Colonic mucosa (tissue), 4 donors: ENCODE results near the gene SELENOS. TPM values are rescaled to one million over a fixed set of nuclear protein-coding genes. Genes with fewer than 3 reads are reported as not detected.

Experiments
- DNase-seq: peaks from one replicate; pipeline ENCODE4 v3.0.0-alpha.2; 2020
- H3K27ac ChIP-seq: fragments of 200-600 bp; one replicate; pipeline ENCODE4 v1.8.0; 2021
- H3K27me3 ChIP-seq: fragments of 200-600 bp; one replicate; pipeline ENCODE4 v1.8.0; 2021
- H3K36me3 ChIP-seq: fragments of 200-600 bp; one replicate; pipeline ENCODE4 v1.8.0; 2021
- H3K4me1 ChIP-seq: fragments of 200-600 bp; one replicate; pipeline ENCODE4 v1.8.0; 2021; ENCODE audit warnings: mild to moderate bottlenecking
- H3K4me3 ChIP-seq: fragments of 200-600 bp; one replicate; pipeline ENCODE4 v1.8.0; 2021
- H3K9ac ChIP-seq, 2 donors: one replicate each; pipeline ENCODE4 v1.7.0; 2013; ENCODE audit warnings: control low read depth in 2 of 2, low read depth in 2 of 2, low read length in 2 of 2
- H3K9me3 ChIP-seq: fragments of 200-600 bp; one replicate; pipeline ENCODE4 v1.8.0; 2021
- intact Hi-C: fragments of 100-400 bp; cut with DNase I; formaldehyde crosslinking; loops from one replicate; pipeline ENCODE4 v1.14.1; 2022
- total RNA-seq, 2 donors: library from RNA; stranded (reverse); fragmentation: NEBNext Ultra II Directional in 1 of 2; extraction: Animal tissue kit (Norgen Biotek cat#: 25700) in 1 of 2; gene quantifications; one replicate each; pipeline ENCODE4 v1.2.1, GENCODE V29; 2021
- TF ChIP-seq, protein P1 (sequence below): fragments of 200-600 bp; IDR thresholded peaks from one replicate; pipeline ENCODE4 v1.8.0; 2022; ENCODE audit warnings: antibody characterized with exemption, mild to moderate bottlenecking
- donor health status: healthy.
- donor health status: DM: no; HTN: no; CAD: no.
- donor health status: DM: no; HTN: no; CAD: no.

SELENOS gene
- total RNA-seq, 2 donors from 2014 or later: 85.8 to 121 TPM

DNA sequence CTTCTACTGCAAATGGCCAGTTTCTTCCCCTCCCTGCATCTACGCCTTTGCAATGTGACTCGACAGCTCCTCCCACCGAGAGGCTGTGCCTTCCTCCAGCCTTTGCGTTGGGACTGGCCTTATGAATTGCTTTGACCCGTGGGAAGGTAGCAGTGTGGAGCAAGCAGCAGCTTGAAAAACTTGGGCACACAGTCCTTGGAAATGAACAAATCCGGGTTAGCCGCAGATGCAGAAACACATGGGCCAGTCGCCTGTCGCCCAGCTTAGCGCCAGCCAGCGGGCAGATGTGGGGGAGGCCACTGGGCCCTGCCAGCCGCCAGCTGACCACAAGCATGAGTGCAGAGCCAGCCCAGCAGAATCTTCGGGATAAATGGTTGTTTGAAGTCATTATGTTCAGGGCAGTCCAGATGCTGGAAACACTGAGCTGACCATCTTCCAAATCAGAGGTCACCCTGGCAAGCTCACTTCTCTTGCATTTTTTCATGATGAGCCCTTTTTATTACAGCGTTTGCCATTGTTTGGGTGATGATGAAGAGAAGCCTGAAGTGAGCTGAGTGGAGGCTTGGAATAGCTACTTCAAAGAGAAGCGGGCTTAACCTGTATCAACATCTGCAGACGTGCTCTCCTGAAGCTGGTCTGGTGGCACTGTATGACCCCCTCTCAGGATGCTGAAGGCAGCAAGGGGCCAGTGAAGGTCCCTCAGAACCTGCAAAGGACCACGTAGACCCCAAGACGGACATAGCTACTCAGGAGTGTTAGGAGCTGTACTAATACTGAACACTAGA is 9.8 kb downstream of the SELENOS start:
- H3K9ac ChIP-seq: no peak overlapping the region

DNA sequence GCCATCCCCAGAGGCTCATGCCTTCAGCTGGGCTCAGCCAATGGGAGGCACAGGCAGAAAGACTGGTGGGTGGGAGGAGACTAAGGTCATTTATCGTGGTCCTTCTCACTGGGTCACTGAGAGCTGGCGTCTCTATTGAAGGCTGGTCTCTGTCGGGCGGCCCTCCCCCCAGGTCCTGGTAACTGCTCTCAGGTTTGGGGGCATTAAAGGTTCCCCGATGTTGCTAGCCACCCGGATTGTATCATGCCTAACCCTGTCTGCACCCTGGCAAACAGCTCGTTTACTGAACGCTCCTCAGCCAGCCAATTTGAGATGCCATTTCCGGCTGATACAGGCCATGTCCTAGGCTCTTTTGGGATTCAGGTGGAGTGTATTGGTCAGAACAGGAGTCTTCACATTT is 10.5 kb downstream of the SELENOS start:
- peak overlapping the region; percentile 13 for H3K27ac ChIP-seq
- DNase-seq: no peak

More for the DNA sequence above, 9.8 kb downstream of the SELENOS start:
- no peaks in the 10 kb centered on the region for H3K27me3 ChIP-seq
- no peaks in the 10 kb centered on the region for H3K9me3 ChIP-seq
- TF ChIP-seq, protein P1, sequence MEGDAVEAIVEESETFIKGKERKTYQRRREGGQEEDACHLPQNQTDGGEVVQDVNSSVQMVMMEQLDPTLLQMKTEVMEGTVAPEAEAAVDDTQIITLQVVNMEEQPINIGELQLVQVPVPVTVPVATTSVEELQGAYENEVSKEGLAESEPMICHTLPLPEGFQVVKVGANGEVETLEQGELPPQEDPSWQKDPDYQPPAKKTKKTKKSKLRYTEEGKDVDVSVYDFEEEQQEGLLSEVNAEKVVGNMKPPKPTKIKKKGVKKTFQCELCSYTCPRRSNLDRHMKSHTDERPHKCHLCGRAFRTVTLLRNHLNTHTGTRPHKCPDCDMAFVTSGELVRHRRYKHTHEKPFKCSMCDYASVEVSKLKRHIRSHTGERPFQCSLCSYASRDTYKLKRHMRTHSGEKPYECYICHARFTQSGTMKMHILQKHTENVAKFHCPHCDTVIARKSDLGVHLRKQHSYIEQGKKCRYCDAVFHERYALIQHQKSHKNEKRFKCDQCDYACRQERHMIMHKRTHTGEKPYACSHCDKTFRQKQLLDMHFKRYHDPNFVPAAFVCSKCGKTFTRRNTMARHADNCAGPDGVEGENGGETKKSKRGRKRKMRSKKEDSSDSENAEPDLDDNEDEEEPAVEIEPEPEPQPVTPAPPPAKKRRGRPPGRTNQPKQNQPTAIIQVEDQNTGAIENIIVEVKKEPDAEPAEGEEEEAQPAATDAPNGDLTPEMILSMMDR: no peak
- no peaks in the 10 kb centered on the region for H3K4me1 ChIP-seq
- peaks cover 4% of the 10 kb centered on the region for H3K36me3 ChIP-seq
- H3K4me3 ChIP-seq: no peak overlapping the region
- peak; percentile 49 for DNase-seq
- intact Hi-C loops: loop anchor here (10.0 kb wide), 1 partner anchor 353 kb away; the partner anchor contains the start of gene LRRK1
- H3K27ac ChIP-seq: peak overlapping the region; percentile 13

DNA sequence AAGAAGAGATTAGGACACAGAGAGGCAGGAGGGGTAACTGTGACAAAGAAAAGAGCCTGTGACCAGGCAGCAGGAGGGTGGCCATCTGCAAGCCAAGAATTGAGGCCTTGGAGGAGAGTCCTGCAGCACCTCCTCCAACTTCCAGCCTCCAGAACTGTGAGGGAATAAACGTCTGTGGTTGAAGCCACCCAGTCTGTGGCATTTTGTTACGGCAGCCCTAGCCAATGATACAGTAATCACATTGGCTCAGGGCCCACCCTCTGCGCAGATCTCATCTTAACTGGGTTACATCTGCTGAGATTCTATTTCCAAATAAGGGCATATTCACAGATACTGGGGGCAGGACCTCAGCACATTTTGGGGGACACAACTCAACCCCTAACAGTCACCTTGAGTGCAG is 11.3 kb downstream of the SELENOS start:
- no peak for DNase-seq
- TF ChIP-seq, protein P1: no peak
- H3K9me3 ChIP-seq: no peaks in the 10 kb centered on the region
- H3K9ac ChIP-seq: no peak overlapping the region
- no peaks in the 10 kb centered on the region for H3K27me3 ChIP-seq
- H3K4me3 ChIP-seq: no peak overlapping the region
- H3K27ac ChIP-seq: no peak overlapping the region
- intact Hi-C loops: loop anchor here (10.0 kb wide), 1 partner anchor 351 kb away; the partner anchor contains the start of gene LRRK1
- H3K36me3 ChIP-seq: no peaks in the 10 kb centered on the region
- no peaks in the 10 kb centered on the region for H3K4me1 ChIP-seq

More for the DNA sequence above, 10.5 kb downstream of the SELENOS start:
- TF ChIP-seq, protein P1: no peak
- Histone ChIP-seq H3K4me3 (no peak overlapping the region), H3K4me1 (no peaks in the 10 kb centered on the region), H3K9me3 (no peaks in the 10 kb centered on the region), H3K9ac (no peak overlapping the region), H3K27me3 (no peaks in the 10 kb centered on the region), H3K36me3 (no peaks in the 10 kb centered on the region)
- intact Hi-C loops: loop anchor here (10.0 kb wide), 1 partner anchor 352 kb away; the partner anchor contains the start of gene LRRK1

DNA sequence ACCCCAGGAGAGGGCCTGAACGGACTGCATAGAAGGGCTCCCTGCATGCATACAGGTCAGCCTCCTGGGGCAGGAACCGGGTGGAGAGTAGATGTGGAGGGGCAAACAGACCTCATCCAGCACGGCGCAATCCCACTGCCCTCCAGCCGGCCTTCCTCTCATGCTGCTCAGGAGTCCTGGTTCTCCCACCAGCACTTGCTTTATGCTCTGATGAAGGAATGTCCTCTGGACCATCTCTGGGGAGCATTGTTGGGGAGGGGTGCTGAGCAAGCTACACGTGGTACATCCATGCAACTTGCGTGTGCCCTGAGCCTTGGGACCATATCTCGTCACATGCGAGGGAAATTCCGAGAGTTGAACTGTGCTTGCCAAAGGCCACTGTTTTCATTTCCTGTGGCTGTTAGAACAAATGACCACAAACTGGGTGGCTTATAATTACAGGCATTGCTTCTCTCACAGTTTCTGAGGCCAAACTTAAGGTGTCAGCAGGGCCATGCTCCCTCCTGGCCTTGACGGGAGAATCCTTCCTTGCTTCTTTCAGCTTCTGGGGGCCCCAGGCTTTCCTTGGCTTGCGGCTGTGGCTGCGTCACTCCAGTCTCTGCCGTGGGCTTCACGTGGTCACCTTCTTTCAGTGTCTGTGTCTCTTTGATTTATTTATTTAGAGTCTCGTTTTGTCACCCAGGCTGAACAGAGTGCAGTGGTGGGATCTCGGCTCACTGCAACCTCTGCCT is 12.2 kb downstream of the SELENOS start:
- Histone ChIP-seq H3K36me3 (no peaks in the 10 kb centered on the region), H3K4me3 (no peak overlapping the region), H3K9ac (no peak overlapping the region), H3K4me1 (no peaks in the 10 kb centered on the region), H3K27ac (no peak overlapping the region), H3K27me3 (no peaks in the 10 kb centered on the region), H3K9me3 (no peaks in the 10 kb centered on the region)
- intact Hi-C loops: loop anchor here (10.0 kb wide), 1 partner anchor 350 kb away; the partner anchor contains the start of gene LRRK1
- TF ChIP-seq, protein P1: no peak
- DNase-seq: no peak

DNA sequence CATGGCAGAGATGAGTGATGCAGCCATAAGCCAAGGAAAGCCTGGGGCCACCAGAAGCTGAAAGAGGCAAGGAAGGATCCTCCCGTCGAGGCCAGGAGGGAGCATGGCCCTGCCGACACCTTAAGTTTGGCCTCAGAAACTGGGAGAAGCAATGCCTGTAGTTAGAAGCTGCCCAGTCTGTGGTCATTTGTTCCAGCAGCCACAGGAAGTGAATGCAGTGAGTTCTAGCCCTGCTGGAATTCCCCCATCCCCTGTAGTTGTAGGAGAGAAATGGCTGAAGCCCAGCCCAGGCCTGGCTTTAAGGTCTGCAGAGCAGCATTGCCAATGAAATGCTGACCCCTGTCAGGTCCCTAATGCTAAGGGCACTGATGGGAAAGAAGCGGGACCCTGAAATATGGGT is 13.3 kb downstream of the SELENOS start:
- H3K27me3 ChIP-seq: no peaks in the 10 kb centered on the region
- H3K27ac ChIP-seq: no peak overlapping the region
- no peaks in the 10 kb centered on the region for H3K4me1 ChIP-seq
- TF ChIP-seq, protein P1: no peak
- H3K36me3 ChIP-seq: no peaks in the 10 kb centered on the region
- intact Hi-C loops: loop anchor here (10.0 kb wide), 1 partner anchor 349 kb away; the partner anchor contains the start of gene LRRK1
- no peaks in the 10 kb centered on the region for H3K9me3 ChIP-seq
- H3K4me3 ChIP-seq: no peak overlapping the region
- no peak overlapping the region for H3K9ac ChIP-seq
- no peak for DNase-seq
